ENCODE measurements around the gene COMMD1. TPM values are rescaled to one million over a fixed set of nuclear protein-coding genes. Genes with fewer than 3 reads are reported as not detected.

Gene COMMD1
- polyA plus RNA-seq, 2 of the 4 experiments (the other 2 are of a cell fraction), result 54.1 to 57.3 TPM

DNA sequence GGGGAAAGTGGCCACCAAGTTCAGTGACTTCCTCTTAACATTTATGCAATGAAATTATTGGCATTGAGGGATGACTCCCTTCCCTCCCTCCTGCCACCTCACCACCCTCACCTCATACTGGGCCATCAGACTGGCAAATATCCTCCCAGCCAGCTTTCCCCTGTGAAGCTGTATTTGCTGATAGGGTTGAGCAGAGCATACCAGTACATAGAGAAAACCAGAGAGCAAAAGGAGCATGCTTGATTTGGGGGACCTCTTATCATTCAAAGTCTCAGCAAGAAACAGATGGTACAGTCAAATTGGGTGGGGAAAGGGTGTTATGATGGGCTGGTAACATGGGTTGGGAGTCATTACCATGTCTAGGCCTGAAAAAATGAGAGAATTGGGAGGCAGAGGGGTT, 271.3 kb downstream of the COMMD1 start:
- DNase-seq (ENCODE audit: low read depth in 1 of 2, low spot score in 1 of 2) (no peak), FAIRE-seq (no peak), ATAC-seq (peak in 1 of 2 experiments; percentile 29; a peak in 2 of 6 replicates)
- TF ChIP-seq EP300 (IDR thresholded peaks at IDR 0.05) (no peak), HOXA7 (CRISPR knock-in tag; IDR thresholded peaks at IDR 0.05) (no peak), NPAS2 (CRISPR knock-in tag; IDR thresholded peaks at IDR 0.05; ENCODE audit: borderline replicate concordance) (no peak), HDAC2 (IDR thresholded peaks at IDR 0.05) (no peak), POLR2A (IDR thresholded peaks at IDR 0.05; ENCODE audit: low read length) (no peak), FOSL2 (IDR thresholded peaks at IDR 0.05) (no peak), FOSL2 (CRISPR knock-in tag; IDR thresholded peaks at IDR 0.05) (no peak), FOSB (CRISPR knock-in tag; IDR thresholded peaks at IDR 0.05) (no peak), TP53 (CRISPR knock-in tag; IDR thresholded peaks at IDR 0.05) (no peak), FOXS1 (CRISPR knock-in tag; IDR thresholded peaks at IDR 0.05) (no peak), SMC3 (IDR thresholded peaks at IDR 0.05) (no peak)
- TF ChIP-seq, protein P1, sequence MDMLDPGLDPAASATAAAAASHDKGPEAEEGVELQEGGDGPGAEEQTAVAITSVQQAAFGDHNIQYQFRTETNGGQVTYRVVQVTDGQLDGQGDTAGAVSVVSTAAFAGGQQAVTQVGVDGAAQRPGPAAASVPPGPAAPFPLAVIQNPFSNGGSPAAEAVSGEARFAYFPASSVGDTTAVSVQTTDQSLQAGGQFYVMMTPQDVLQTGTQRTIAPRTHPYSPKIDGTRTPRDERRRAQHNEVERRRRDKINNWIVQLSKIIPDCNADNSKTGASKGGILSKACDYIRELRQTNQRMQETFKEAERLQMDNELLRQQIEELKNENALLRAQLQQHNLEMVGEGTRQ (IDR thresholded peaks at IDR 0.05), result no peak
- TF ChIP-seq, protein P2, sequence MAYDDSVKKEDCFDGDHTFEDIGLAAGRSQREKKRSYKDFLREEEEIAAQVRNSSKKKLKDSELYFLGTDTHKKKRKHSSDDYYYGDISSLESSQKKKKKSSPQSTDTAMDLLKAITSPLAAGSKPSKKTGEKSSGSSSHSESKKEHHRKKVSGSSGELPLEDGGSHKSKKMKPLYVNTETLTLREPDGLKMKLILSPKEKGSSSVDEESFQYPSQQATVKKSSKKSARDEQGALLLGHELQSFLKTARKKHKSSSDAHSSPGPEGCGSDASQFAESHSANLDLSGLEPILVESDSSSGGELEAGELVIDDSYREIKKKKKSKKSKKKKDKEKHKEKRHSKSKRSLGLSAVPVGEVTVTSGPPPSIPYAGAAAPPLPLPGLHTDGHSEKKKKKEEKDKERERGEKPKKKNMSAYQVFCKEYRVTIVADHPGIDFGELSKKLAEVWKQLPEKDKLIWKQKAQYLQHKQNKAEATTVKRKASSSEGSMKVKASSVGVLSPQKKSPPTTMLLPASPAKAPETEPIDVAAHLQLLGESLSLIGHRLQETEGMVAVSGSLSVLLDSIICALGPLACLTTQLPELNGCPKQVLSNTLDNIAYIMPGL (CRISPR knock-in tag; IDR thresholded peaks at IDR 0.05; ENCODE audit: borderline replicate concordance), result no peak
- TF ChIP-seq, protein P3, sequence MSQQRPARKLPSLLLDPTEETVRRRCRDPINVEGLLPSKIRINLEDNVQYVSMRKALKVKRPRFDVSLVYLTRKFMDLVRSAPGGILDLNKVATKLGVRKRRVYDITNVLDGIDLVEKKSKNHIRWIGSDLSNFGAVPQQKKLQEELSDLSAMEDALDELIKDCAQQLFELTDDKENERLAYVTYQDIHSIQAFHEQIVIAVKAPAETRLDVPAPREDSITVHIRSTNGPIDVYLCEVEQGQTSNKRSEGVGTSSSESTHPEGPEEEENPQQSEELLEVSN (IDR thresholded peaks at IDR 0.05; ENCODE audit: borderline replicate concordance, low read depth), result no peak
- ChIA-PET POLR2A (no interaction called here), CTCF (interaction anchor here (1.0 kb wide), 1 partner anchor 12 kb away, joined by 3 read pairs; no protein-coding TSS in a partner anchor)
- Histone ChIP-seq H3K4me2 (no peak overlapping the region), H3K27ac (no peak overlapping the region), H3K4me3 (no peak overlapping the region), H3K4me1 (no peaks in the 10 kb centered on the region), H3K9me3 (no peaks in the 10 kb centered on the region)

DNA sequence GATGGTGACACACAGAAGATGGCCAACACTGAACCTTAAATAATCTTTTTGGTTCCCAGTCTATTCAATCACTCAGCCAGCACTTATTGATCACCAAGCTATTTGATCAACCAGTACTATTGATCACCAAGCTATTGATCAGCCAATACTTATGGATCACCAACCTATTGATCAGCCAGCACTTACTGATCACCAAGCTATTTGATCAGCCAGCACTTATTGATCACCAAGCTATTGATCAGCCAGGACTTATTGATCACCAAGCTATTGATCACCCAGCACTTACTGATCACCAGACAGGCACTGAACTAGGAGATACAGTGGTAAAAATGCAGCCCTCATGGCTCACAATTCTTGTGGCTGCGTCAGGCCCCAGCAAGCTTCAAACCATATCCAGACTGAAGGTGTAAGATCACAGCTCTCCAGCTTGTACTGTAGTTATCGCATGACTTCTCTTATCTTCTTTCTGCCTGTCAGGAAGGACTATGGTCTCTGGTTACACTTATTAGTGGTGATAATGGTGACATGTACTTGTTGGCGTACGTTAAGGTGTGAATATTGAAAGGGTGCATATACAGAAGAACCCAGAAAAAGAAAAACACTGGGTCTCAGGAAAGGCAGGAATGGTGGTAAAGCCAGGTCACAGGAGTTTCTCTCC, 272.0 kb downstream of the COMMD1 start:
- no peak for ATAC-seq
- Histone ChIP-seq H3K27ac (no peak overlapping the region), H3K4me1 (no peaks in the 10 kb centered on the region), H3K9me3 (no peaks in the 10 kb centered on the region), H3K4me3 (no peak overlapping the region), H3K4me2 (no peak overlapping the region)
- 93% methylated on average over 4 of the region's 4 CpGs for WGBS (ENCODE audit: missing lambda C conversion rate)
- ChIA-PET CTCF (interaction anchor here (0.6 to 1.5 kb wide), 4 partner anchors 13 to 64 kb away, joined by 3 to 5 read pairs (median 3); no protein-coding TSS in a partner anchor), POLR2A (no interaction called here)
- no peak for DNase-seq (ENCODE audit: low read depth in 1 of 2, low spot score in 1 of 2)
- TF ChIP-seq GATA3 (IDR thresholded peaks at IDR 0.05; ENCODE audit: borderline replicate concordance) (no peak), NFE2L2 (conservative IDR thresholded peaks at IDR 0.05; ENCODE audit: low read length) (no peak), SMC3 (IDR thresholded peaks at IDR 0.05) (no peak), CBX2 (IDR thresholded peaks at IDR 0.05; ENCODE audit: borderline replicate concordance, low read depth) (no peak), CBX8 (IDR thresholded peaks at IDR 0.05) (no peak), SREBF2 (IDR thresholded peaks at IDR 0.05) (no peak), ZC3H11A (IDR thresholded peaks at IDR 0.05) (no peak), NPAS2 (CRISPR knock-in tag; IDR thresholded peaks at IDR 0.05; ENCODE audit: borderline replicate concordance) (no peak), CHD4 (IDR thresholded peaks at IDR 0.05; ENCODE audit: borderline replicate concordance) (no peak), FOSB (CRISPR knock-in tag; IDR thresholded peaks at IDR 0.05) (no peak), CEBPB (IDR thresholded peaks at IDR 0.05) (no peak), EP300 (IDR thresholded peaks at IDR 0.05) (no peak), KDM5A (IDR thresholded peaks at IDR 0.05) (no peak)
- no peak for FAIRE-seq
